Right atrium auricular region (tissue), 2 donors: ENCODE measurements around the gene LRRC26. TPM values are rescaled to one million over a fixed set of nuclear protein-coding genes. Genes with fewer than 3 reads are reported as not detected.

Experiments
- DNase-seq: peaks from one replicate; pipeline ENCODE4 v3.0.0-alpha.2; 2019; ENCODE audit warnings: low spot score
- H3K27ac ChIP-seq, 2 donors: fragments of 200-600 bp; sonication (generic); 1 replicate in 1 of 2; 2 replicates in 1 of 2; pipeline ENCODE4 v1.5.1; 2016 to 2019
- H3K27me3 ChIP-seq, 2 donors: fragments of 200-600 bp; sonication (generic); one replicate each; pipeline versions ENCODE4 v1.5.1 to v1.6.0; 2017 to 2019
- H3K36me3 ChIP-seq: fragments of 200-600 bp; sonication (generic); one replicate; pipeline ENCODE4 v1.5.1; 2016
- H3K4me1 ChIP-seq, 2 donors: fragments of 200-600 bp; sonication (generic); one replicate each; pipeline versions ENCODE4 v1.5.1 to v1.6.0; 2017 to 2019
- H3K4me3 ChIP-seq, 2 donors: fragments of 200-600 bp; sonication (generic); 1 replicate in 1 of 2; 2 replicates in 1 of 2; pipeline ENCODE4 v1.5.1; 2017 to 2019; ENCODE audit warnings: mild to moderate bottlenecking in 1 of 2, moderate library complexity in 1 of 2
- H3K9me3 ChIP-seq, 2 donors: fragments of 200-600 bp; sonication (generic); one replicate each; pipeline ENCODE4 v1.5.1; 2019
- total RNA-seq, 2 donors: library from RNA; depleted of rRNA; stranded (reverse); fragments of >200 nt; gene quantifications; one replicate each; pipeline ENCODE4 v1.1.0, GENCODE V29; 2016
- TF ChIP-seq, protein P1 (sequence below), 2 donors: fragments of 200-600 bp; sonication (generic); IDR thresholded peaks; one replicate each; pipeline ENCODE4 v1.5.1; 2019; ENCODE audit warnings: antibody characterized with exemption in 2 of 2

LRRC26 gene
- total RNA-seq, 2 donors from 2014 or later = not detected

GRCh38 chr9:137140151-137141012, 29.5 kb downstream of the LRRC26 start:
- H3K36me3 ChIP-seq = no peaks in the 10 kb centered on the region
- peaks cover 0 to 8% of the 10 kb centered on the region in 2 donors for H3K4me1 ChIP-seq
- peaks cover 12 to 15% of the 10 kb centered on the region in 2 donors for H3K27me3 ChIP-seq
- H3K27ac ChIP-seq = no peak overlapping the region
- H3K9me3 ChIP-seq = no peaks in the 10 kb centered on the region
- no peak for DNase-seq
- H3K4me3 ChIP-seq = no peak overlapping the region
- TF ChIP-seq, protein P1, sequence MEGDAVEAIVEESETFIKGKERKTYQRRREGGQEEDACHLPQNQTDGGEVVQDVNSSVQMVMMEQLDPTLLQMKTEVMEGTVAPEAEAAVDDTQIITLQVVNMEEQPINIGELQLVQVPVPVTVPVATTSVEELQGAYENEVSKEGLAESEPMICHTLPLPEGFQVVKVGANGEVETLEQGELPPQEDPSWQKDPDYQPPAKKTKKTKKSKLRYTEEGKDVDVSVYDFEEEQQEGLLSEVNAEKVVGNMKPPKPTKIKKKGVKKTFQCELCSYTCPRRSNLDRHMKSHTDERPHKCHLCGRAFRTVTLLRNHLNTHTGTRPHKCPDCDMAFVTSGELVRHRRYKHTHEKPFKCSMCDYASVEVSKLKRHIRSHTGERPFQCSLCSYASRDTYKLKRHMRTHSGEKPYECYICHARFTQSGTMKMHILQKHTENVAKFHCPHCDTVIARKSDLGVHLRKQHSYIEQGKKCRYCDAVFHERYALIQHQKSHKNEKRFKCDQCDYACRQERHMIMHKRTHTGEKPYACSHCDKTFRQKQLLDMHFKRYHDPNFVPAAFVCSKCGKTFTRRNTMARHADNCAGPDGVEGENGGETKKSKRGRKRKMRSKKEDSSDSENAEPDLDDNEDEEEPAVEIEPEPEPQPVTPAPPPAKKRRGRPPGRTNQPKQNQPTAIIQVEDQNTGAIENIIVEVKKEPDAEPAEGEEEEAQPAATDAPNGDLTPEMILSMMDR (IDR thresholded peaks at IDR 0.05) = no peak

- no peak overlapping the region for H3K27ac ChIP-seq
- H3K4me1 ChIP-seq = peaks cover 0 to 8% of the 10 kb centered on the region in 2 donors
- no peak overlapping the region for H3K4me3 ChIP-seq
- DNase-seq = no peak
- TF ChIP-seq, protein P1 (IDR thresholded peaks at IDR 0.05) = no peak
- no peaks in the 10 kb centered on the region for H3K9me3 ChIP-seq
- no peaks in the 10 kb centered on the region for H3K36me3 ChIP-seq
- H3K27me3 ChIP-seq = peaks cover 12 to 15% of the 10 kb centered on the region in 2 donors
Measured at GRCh38 chr9:137139468-137140150, 30.2 kb downstream of the LRRC26 start.

DNA sequence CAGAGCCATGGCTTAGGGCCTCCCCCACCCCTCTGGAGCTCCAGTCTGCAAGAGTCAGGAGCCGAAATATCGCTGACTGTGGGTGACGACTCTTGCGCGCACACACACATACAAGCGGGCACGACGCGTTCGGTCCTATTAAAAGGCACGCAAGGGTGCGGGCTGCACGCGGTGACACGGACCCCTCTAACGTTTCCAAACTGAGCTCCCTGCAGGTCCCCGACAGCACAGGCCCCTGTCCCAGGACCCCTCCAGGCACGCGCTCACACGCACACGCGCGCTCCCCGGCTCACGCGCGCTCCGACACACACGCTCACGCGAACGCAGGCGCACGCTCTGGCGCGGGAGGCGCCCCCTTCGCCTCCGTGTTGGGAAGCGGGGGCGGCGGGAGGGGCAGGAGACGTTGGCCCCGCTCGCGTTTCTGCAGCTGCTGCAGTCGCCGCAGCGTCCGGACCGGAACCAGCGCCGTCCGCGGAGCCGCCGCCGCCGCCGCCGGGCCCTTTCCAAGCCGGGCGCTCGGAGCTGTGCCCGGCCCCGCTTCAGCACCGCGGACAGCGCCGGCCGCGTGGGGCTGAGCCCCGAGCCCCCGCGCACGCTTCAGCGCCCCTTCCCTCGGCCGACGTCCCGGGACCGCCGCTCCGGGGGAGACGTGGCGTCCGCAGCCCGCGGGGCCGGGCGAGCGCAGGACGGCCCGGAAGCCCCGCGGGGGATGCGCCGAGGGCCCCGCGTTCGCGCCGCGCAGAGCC, 31.0 kb downstream of the LRRC26 start, which contains the start of gene GRIN1:
Gene GRIN1 (plus strand): TSS at position 433 of the 746 bp plus-strand sequence. CDS start 333 bp downstream, outside the sequence.
- TF ChIP-seq, protein P1 (IDR thresholded peaks at IDR 0.05) = no peak
- Histone ChIP-seq H3K27me3 (peaks cover 12 to 15% of the 10 kb centered on the region in 2 donors), H3K4me3 (peak within 1 kb of the TSS in 1 of 2 donors; percentile 21), H3K36me3 (no peaks in the 10 kb centered on the region), H3K4me1 (peaks cover 0 to 8% of the 10 kb centered on the region in 2 donors), H3K27ac (no peak within 1 kb of the TSS), H3K9me3 (no peaks in the 10 kb centered on the region)
- no peak for DNase-seq

DNA sequence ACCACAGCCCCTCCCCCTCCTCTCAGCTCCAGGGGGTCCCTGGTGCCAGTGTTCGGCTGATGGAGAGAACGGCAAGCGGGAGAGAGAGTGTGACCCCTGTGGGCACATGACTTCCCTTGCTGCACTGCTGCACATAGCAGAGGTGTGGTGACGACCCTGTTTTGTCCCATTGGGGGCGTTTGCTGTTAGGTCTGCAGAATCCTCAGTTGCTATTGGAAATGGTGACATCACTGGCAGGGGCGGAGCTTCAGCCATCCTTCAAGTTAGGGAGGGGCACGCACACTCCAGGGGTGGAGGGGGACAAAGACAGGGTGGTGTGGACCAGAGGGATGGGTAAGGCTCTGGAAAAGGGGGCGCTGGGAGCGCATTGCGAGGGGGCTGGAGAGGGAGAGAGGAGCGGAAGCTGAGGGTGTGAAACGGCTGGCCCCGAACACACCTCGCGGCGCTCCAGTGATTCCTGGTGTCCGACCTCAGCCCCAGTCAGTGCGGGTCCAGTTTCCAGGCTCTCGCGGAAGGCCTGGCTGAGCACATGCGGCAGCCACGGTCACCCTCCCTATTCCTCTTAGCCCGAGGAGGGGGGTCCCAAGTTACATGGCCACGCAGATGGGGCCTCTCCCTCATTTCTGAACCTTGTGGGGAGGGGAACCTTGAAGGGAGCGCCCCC, 31.7 kb downstream of the LRRC26 start:
- Histone ChIP-seq H3K4me3 (no peak overlapping the region), H3K36me3 (no peaks in the 10 kb centered on the region), H3K27ac (no peak overlapping the region), H3K9me3 (no peaks in the 10 kb centered on the region), H3K4me1 (peaks cover 0 to 8% of the 10 kb centered on the region in 2 donors), H3K27me3 (peaks cover 12 to 15% of the 10 kb centered on the region in 2 donors)
- no peak for DNase-seq
- TF ChIP-seq, protein P1 (IDR thresholded peaks at IDR 0.05) = no peak
